Neural crest cell (in vitro differentiated cells): ENCODE measurements around the gene CCDC138. TPM values are rescaled to one million over a fixed set of nuclear protein-coding genes. Genes with fewer than 3 reads are reported as not detected.

Experiments used
- DNase-seq: peaks from one replicate; pipeline ENCODE4 v3.0.0; 2021; ENCODE audit warnings: low read depth, mixed read lengths, low spot score
- H3K27ac Mint-ChIP-seq: one replicate; pipeline ENCODE4 v1.8.0; 2021; ENCODE audit warnings: mild to moderate bottlenecking, mixed read lengths; ENCODE audit not compliant: unreplicated experiment
- H3K27me3 Mint-ChIP-seq: 2 replicates; pipeline ENCODE4 v1.8.0; 2021; ENCODE audit warnings: low read depth, mild to moderate bottlenecking, mixed read lengths
- H3K36me3 Mint-ChIP-seq: 2 replicates; pipeline ENCODE4 v1.8.0; 2021; ENCODE audit warnings: low read depth, mild to moderate bottlenecking, mixed read lengths
- H3K4me1 Mint-ChIP-seq: 2 replicates; pipeline ENCODE4 v1.8.0; 2021; ENCODE audit warnings: mixed read lengths
- H3K4me3 Mint-ChIP-seq: one replicate; pipeline ENCODE4 v1.8.0; 2021; ENCODE audit warnings: mild to moderate bottlenecking, mixed read lengths
- H3K9me3 Mint-ChIP-seq: 2 replicates; pipeline ENCODE4 v1.8.0; 2021; ENCODE audit warnings: mixed read lengths
- total RNA-seq: library from RNA; stranded (reverse); gene quantifications from 2 replicates; pipeline ENCODE4 v1.2.1, GENCODE V29; 2021
- TF ChIP-seq, protein P1 (sequence below): fragments of 200-600 bp; sonication (generic); conservative IDR thresholded peaks from 2 replicates; pipeline ENCODE4 v1.5.0; 2021; ENCODE audit warnings: antibody characterized with exemption, mild to moderate bottlenecking

The CCDC138 gene
- total RNA-seq, 1 donor from 2014 or later, result 39.7 TPM

DNA sequence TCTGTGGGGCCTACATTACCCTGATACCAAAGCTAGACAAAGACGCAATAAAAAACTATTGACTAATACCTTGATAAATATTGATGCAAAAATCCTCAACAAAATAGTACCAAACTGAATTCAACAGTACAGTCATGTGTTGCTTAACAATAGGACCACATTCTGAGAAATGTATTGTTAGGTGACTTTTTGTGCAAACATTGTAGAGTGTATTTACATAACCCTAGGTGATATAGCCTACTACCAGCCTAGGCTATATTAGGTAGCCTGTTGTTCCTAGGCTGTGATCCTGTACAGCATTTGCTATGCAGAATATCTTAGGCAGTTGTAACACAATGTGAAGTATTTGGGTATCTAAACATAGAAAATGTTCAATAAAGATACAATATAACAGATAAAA, 36.7 kb downstream of the CCDC138 start:
- TF ChIP-seq, protein P1, sequence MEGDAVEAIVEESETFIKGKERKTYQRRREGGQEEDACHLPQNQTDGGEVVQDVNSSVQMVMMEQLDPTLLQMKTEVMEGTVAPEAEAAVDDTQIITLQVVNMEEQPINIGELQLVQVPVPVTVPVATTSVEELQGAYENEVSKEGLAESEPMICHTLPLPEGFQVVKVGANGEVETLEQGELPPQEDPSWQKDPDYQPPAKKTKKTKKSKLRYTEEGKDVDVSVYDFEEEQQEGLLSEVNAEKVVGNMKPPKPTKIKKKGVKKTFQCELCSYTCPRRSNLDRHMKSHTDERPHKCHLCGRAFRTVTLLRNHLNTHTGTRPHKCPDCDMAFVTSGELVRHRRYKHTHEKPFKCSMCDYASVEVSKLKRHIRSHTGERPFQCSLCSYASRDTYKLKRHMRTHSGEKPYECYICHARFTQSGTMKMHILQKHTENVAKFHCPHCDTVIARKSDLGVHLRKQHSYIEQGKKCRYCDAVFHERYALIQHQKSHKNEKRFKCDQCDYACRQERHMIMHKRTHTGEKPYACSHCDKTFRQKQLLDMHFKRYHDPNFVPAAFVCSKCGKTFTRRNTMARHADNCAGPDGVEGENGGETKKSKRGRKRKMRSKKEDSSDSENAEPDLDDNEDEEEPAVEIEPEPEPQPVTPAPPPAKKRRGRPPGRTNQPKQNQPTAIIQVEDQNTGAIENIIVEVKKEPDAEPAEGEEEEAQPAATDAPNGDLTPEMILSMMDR, result no peak
- Mint-ChIP-seq H3K27me3 (no peaks in the 10 kb centered on the region), H3K36me3 (peaks cover 42% of the 10 kb centered on the region), H3K27ac (no peak overlapping the region), H3K9me3 (peaks cover 7% of the 10 kb centered on the region), H3K4me1 (no peaks in the 10 kb centered on the region), H3K4me3 (no peak overlapping the region)
- DNase-seq, result no peak

DNA sequence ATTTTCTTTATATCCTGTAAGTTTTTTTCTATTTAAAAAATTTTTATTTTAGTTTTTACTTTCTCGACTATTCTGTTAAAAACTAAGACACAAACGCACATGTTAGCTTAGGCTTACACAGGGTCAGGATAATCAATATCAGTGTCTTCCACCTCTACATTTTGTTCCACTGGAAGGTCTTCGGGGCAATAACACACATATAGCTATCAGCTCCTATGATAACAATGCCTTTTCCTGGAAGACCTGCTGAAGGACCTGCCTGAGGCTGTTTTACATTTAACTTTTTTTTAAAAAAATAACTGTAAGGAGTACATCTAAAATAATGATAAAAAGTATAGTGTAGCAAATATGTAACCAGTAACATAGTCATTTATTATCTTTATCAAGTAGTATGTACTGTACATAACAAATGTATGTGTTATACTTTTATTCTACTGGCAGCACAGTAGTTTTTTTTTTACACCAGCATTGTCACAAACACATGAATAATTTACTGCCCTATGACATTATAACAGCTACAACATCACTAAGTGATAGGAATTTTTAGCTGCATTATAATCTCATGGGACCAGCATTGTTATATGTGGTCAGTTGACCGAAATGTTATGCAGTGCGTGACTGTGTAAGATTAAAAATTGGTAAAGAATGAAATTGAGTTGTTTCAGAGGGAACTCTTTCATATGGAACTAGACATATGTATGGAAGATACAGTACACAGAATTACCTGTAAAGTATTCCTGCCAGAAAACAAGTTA, 37.9 kb downstream of the CCDC138 start:
- no peaks in the 10 kb centered on the region for H3K4me1 Mint-ChIP-seq
- H3K27ac Mint-ChIP-seq, result no peak overlapping the region
- peaks cover 33% of the 10 kb centered on the region for H3K36me3 Mint-ChIP-seq
- H3K4me3 Mint-ChIP-seq, result no peak overlapping the region
- no peaks in the 10 kb centered on the region for H3K27me3 Mint-ChIP-seq
- DNase-seq, result no peak
- peaks cover 7% of the 10 kb centered on the region for H3K9me3 Mint-ChIP-seq
- TF ChIP-seq, protein P1, result no peak

DNA sequence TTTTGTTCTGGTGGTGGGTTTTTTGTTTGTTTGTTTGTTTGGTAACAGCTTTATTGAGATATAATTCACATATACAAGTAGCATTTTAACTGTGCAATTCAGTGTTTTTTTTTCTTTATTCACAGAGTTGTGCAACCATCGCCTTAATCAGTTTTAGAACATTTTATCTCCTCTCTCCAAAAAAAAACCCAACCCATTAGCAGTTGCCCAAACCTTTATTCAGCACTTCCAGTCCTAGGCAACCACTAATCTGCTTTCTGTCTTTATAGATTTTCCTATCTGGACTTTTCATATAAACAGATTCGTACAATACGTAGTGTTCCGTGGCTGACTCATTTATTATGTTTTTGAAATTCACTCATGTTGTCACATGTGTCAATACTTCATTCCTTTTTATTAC, 38.7 kb downstream of the CCDC138 start:
- no peaks in the 10 kb centered on the region for H3K27me3 Mint-ChIP-seq
- no peaks in the 10 kb centered on the region for H3K4me1 Mint-ChIP-seq
- H3K36me3 Mint-ChIP-seq, result peaks cover 29% of the 10 kb centered on the region
- H3K4me3 Mint-ChIP-seq, result no peak overlapping the region
- peaks cover under 1% of the 10 kb centered on the region for H3K9me3 Mint-ChIP-seq
- H3K27ac Mint-ChIP-seq, result no peak overlapping the region
- DNase-seq, result no peak
- TF ChIP-seq, protein P1, result no peak

DNA sequence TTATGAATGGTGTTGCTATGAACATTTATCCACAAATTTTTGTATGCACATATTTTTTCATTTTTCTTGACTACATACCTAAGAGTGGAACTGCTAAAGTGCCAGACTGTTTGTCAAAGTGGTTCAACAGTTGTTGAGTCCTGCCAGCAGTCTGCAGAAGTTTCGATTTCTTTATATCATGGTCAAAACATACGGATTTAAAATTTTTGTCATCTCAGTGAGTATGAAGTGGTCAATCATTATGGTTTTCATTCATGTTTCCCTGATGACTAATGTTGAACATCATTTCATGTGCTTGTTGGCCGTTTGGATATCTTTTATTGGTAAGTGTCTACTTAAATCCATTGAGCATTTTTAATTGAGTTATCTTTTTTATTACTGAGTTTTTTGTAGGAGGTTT, 39.2 kb downstream of the CCDC138 start:
- no peaks in the 10 kb centered on the region for H3K4me1 Mint-ChIP-seq
- H3K27ac Mint-ChIP-seq, result no peak overlapping the region
- no peaks in the 10 kb centered on the region for H3K27me3 Mint-ChIP-seq

DNA sequence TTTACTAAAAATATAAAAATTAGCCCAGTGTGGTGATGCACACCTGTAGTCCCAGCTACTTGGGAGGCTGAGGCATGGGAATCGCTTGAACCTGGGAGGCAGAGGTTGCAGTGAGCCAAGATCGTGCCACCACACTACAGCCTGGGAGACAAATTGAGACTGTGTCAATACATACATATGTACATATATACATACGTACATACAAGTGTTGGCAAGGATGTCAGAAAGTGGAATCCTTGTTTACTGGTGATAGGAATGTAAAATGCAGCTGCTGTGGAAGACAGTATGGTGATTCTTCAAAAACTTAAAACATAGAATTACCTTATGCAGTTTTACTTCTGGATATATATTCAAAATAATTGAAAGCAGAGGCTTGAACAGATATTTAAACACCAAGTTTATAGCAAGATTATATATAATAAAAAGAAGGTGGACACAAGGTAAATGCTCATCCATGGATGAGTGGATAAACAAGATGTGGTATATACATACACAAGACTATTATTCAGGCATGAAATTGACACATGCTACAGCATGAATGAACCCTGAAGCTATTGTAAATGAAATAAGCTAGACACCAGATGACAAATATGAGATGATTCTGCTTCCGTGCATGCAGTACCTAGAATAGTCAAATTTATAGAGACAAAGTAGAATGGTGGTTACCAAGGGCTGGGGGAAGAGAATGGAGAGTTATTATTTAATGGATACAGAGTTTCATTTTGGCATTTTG, 43.2 kb downstream of the CCDC138 start:
- no peaks in the 10 kb centered on the region for H3K9me3 Mint-ChIP-seq
- TF ChIP-seq, protein P1, result no peak
- H3K27me3 Mint-ChIP-seq, result no peaks in the 10 kb centered on the region
- no peak overlapping the region for H3K4me3 Mint-ChIP-seq
- no peaks in the 10 kb centered on the region for H3K4me1 Mint-ChIP-seq
- no peak for DNase-seq
- peaks cover 22% of the 10 kb centered on the region for H3K36me3 Mint-ChIP-seq
- no peak overlapping the region for H3K27ac Mint-ChIP-seq

More for the DNA sequence above, 39.2 kb downstream of the CCDC138 start:
- no peak for DNase-seq
- Mint-ChIP-seq H3K4me3 (no peak overlapping the region), H3K36me3 (peaks cover 26% of the 10 kb centered on the region), H3K9me3 (no peaks in the 10 kb centered on the region)
- TF ChIP-seq, protein P1, result no peak
